ENCODE data around the gene ARHGAP15.

The ARHGAP15 gene

GRCh38 chr2:143615562-143615961 lies 486.3 kb downstream of the ARHGAP15 start:
- Histone ChIP-seq H3K4me1 (ENCODE audit: control insufficient read depth in 1 of 2, insufficient read depth in 1 of 2, low read depth in 1 of 2, low read length in 1 of 2) (peaks cover 15 to 26% of the 10 kb centered on the region in 2 experiments), H3K36me3 (peaks cover 6% of the 10 kb centered on the region), H3K27ac (no peak overlapping the region), H3K27me3 (no peaks in the 10 kb centered on the region), H3K9me3 (no peaks in the 10 kb centered on the region), H3K4me3 (ENCODE audit: low read depth in 1 of 2, low read length in 1 of 2) (no peak overlapping the region)
- TF ChIP-seq CTCF (IDR thresholded peaks at IDR 0.05): no peak

GRCh38 chr2:143616452-143616851 lies 487.2 kb downstream of the ARHGAP15 start:
- no peaks in the 10 kb centered on the region for H3K9me3 ChIP-seq
- H3K4me3 ChIP-seq (ENCODE audit: low read depth in 1 of 2, low read length in 1 of 2): no peak overlapping the region
- H3K27me3 ChIP-seq: no peaks in the 10 kb centered on the region
- no peak overlapping the region for H3K27ac ChIP-seq
- no peak for TF ChIP-seq CTCF (IDR thresholded peaks at IDR 0.05)
- peaks cover 15 to 26% of the 10 kb centered on the region in 2 experiments for H3K4me1 ChIP-seq (ENCODE audit: control insufficient read depth in 1 of 2, insufficient read depth in 1 of 2, low read depth in 1 of 2, low read length in 1 of 2)
- H3K36me3 ChIP-seq: peaks cover 6% of the 10 kb centered on the region

GRCh38 chr2:143617803-143618415 lies 488.7 kb downstream of the ARHGAP15 start:
- Histone ChIP-seq H3K4me3 (ENCODE audit: low read depth in 1 of 2, low read length in 1 of 2) (no peak overlapping the region), H3K27ac (no peak overlapping the region), H3K36me3 (peaks cover 6% of the 10 kb centered on the region), H3K4me1 (ENCODE audit: control insufficient read depth in 1 of 2, insufficient read depth in 1 of 2, low read depth in 1 of 2, low read length in 1 of 2) (peaks cover 15 to 26% of the 10 kb centered on the region in 2 experiments), H3K9me3 (no peaks in the 10 kb centered on the region), H3K27me3 (no peaks in the 10 kb centered on the region)
- TF ChIP-seq CTCF (IDR thresholded peaks at IDR 0.05): no peak

- TF ChIP-seq CTCF (IDR thresholded peaks at IDR 0.05): no peak
- H3K4me1 ChIP-seq (ENCODE audit: control insufficient read depth in 1 of 2, insufficient read depth in 1 of 2, low read depth in 1 of 2, low read length in 1 of 2): peaks cover 0 to under 1% of the 10 kb centered on the region in 2 experiments
- no peak overlapping the region for H3K27ac ChIP-seq
- H3K36me3 ChIP-seq: peaks cover 41% of the 10 kb centered on the region
- H3K27me3 ChIP-seq: no peaks in the 10 kb centered on the region
- no peaks in the 10 kb centered on the region for H3K9me3 ChIP-seq
- H3K4me3 ChIP-seq (ENCODE audit: low read depth in 1 of 2, low read length in 1 of 2): no peak overlapping the region
These were observed 492.9 kb downstream of the ARHGAP15 start for GRCh38 chr2:143622106-143622505.

- H3K9me3 ChIP-seq: no peaks in the 10 kb centered on the region
- TF ChIP-seq CTCF (IDR thresholded peaks at IDR 0.05): no peak
- no peak overlapping the region for H3K4me3 ChIP-seq (ENCODE audit: low read depth in 1 of 2, low read length in 1 of 2)
- H3K27me3 ChIP-seq: no peaks in the 10 kb centered on the region
- no peaks in the 10 kb centered on the region for H3K4me1 ChIP-seq (ENCODE audit: control insufficient read depth in 1 of 2, insufficient read depth in 1 of 2, low read depth in 1 of 2, low read length in 1 of 2)
- H3K36me3 ChIP-seq: peaks cover 53% of the 10 kb centered on the region
- no peak overlapping the region for H3K27ac ChIP-seq
These were observed 494.2 kb downstream of the ARHGAP15 start for GRCh38 chr2:143623231-143623908.

Measured in neutrophil (primary cell).